ENCODE results near the gene SLC12A5. TPM values are rescaled to one million over a fixed set of nuclear protein-coding genes. Genes with fewer than 3 reads are reported as not detected.
A peak's percentile ranks its signal among the peaks of the same experiment; 100 is the strongest.

Gene SLC12A5
- total and polyA plus RNA-seq, 8 donors, result 0.93 to 6.2 (median 3.4) TPM; not detected in 4

DNA sequence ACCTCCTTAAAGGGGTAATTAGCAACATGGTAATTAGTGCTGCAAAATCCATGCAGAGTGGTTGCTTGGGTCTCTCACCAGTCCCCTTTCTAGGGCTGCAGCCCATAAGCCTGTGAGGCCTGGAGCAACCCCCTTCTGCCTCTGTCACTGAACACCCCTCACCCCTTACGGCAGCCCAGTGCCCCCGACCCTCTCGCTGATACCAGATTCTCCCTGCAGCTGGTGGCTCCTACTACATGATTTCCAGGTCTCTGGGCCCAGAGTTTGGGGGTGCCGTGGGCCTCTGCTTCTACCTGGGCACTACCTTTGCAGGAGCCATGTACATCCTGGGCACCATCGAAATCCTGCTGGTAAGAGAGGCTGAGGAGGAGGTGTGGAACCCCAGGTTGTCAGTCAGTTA lies 8.0 kb downstream of the SLC12A5 start:
- Histone ChIP-seq H3K27me3 (peaks cover under 1 to 80% (median 41%) of the 10 kb centered on the region in 3 donors), H3K36me3 (no peaks in the 10 kb centered on the region), H3K9me3 (no peaks in the 10 kb centered on the region), H3K4me3 (no peak overlapping the region), H3K4me1 (peaks cover 0 to 4% (median 3%) of the 10 kb centered on the region in 4 donors), H3K27ac (no peak overlapping the region)
- TF ChIP-seq POLR2AphosphoS5 (IDR thresholded peaks at IDR 0.05) (no peak), EP300 (IDR thresholded peaks at IDR 0.05) (no peak), POLR2A (IDR thresholded peaks at IDR 0.05) (no peak)
- TF ChIP-seq, protein P1, sequence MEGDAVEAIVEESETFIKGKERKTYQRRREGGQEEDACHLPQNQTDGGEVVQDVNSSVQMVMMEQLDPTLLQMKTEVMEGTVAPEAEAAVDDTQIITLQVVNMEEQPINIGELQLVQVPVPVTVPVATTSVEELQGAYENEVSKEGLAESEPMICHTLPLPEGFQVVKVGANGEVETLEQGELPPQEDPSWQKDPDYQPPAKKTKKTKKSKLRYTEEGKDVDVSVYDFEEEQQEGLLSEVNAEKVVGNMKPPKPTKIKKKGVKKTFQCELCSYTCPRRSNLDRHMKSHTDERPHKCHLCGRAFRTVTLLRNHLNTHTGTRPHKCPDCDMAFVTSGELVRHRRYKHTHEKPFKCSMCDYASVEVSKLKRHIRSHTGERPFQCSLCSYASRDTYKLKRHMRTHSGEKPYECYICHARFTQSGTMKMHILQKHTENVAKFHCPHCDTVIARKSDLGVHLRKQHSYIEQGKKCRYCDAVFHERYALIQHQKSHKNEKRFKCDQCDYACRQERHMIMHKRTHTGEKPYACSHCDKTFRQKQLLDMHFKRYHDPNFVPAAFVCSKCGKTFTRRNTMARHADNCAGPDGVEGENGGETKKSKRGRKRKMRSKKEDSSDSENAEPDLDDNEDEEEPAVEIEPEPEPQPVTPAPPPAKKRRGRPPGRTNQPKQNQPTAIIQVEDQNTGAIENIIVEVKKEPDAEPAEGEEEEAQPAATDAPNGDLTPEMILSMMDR (IDR thresholded peaks at IDR 0.05), result no peak
- intact Hi-C loops (cut with DNase I; ENCODE audit: low total_unique reads), result no loop called here
- DNase-seq, result no peak
- 53 to 80% (median 66%) methylated on average over 1 to 5 of the region's 5 CpGs for WGBS, 5 donors

DNA sequence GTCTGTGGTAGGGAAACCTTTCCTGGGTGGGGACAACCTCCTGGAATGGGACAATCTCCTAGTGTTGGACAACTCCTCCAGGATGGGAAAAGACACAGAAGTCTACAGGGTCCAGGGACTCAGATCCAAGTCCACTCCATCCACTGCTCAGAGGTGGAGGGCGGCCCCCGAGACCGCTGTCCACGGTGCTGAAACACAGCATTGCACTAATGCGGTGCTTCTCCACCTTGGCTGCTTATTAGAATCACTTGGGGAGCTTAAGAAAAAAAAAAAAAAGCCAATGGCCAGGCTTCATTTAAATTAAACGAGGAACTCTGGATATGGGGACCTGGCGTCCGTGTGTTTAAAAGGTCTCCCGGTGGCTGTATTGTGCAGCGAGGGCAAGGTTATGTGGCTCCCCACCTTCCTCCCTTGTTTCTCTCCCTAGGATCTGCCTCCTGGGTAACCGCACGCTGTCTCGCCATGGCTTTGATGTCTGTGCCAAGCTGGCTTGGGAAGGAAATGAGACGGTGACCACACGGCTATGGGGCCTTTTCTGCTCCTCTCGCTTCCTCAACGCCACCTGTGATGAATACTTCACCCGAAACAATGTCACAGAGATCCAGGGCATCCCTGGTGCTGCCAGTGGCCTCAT lies 12.0 kb downstream of the SLC12A5 start:
- no peak for TF ChIP-seq POLR2A (IDR thresholded peaks at IDR 0.05)
- TF ChIP-seq, protein P1 (IDR thresholded peaks at IDR 0.05), result no peak
- TF ChIP-seq POLR2AphosphoS5 (IDR thresholded peaks at IDR 0.05), result no peak
- no peak for TF ChIP-seq EP300 (IDR thresholded peaks at IDR 0.05)
- intact Hi-C loops (cut with DNase I; ENCODE audit: low total_unique reads), result no loop called here
- WGBS, 5 donors, result 28 to 34% (median 30%) methylated on average over 18 of the region's 18 CpGs
- Histone ChIP-seq H3K9me3 (no peaks in the 10 kb centered on the region), H3K36me3 (no peaks in the 10 kb centered on the region), H3K4me3 (no peak overlapping the region), H3K27ac (no peak overlapping the region), H3K27me3 (peaks cover 0 to 79% (median 17%) of the 10 kb centered on the region in 3 donors), H3K4me1 (no peaks in the 10 kb centered on the region)
- peak; percentile 29 to 75 for DNase-seq

DNA sequence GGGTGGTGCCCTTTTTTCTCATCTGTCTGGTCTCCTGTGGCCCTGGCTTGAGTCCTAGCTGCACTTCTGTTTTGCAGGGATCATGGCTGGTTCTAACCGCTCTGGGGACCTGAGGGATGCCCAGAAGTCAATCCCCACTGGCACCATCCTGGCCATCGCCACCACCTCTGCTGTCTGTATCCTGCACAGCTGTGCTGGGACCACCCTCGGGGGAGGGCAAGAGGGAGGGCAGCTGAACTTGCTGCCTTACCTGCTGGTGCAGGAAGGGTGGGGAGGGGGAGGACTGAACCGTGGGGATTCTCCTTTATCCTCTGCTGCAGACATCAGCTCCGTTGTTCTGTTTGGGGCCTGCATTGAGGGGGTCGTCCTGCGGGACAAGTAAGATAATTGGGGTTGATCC lies 14.5 kb downstream of the SLC12A5 start:
- H3K27ac ChIP-seq, result no peak overlapping the region
- no peaks in the 10 kb centered on the region for H3K36me3 ChIP-seq
- H3K27me3 ChIP-seq, result peaks cover 0 to 84% (median 23%) of the 10 kb centered on the region in 3 donors
- DNase-seq, result no peak
- no peak overlapping the region for H3K4me3 ChIP-seq
- intact Hi-C loops (cut with DNase I; ENCODE audit: low total_unique reads), result no loop called here
- no peaks in the 10 kb centered on the region for H3K4me1 ChIP-seq
- TF ChIP-seq POLR2A (IDR thresholded peaks at IDR 0.05) (no peak), POLR2AphosphoS5 (IDR thresholded peaks at IDR 0.05) (no peak), EP300 (IDR thresholded peaks at IDR 0.05) (no peak)
- TF ChIP-seq, protein P1 (IDR thresholded peaks at IDR 0.05), result no peak
- no peaks in the 10 kb centered on the region for H3K9me3 ChIP-seq
- WGBS, 5 donors, result 41 to 57% (median 50%) methylated on average over 7 of the region's 7 CpGs

DNA sequence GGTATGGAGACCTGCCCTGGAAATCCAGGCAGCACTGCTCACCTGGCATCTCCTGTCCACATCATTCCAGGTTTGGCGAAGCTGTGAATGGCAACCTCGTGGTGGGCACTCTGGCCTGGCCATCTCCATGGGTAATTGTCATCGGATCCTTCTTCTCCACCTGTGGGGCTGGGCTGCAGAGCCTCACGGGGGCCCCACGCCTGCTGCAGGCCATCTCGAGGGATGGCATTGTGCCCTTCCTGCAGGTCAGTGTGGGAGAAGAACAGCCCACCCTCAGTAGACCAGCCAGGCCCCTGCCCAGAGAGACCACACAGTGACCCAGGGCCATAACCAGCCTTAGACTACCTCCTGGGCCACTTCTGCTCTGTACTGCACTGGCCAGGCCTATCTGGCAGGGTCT lies 15.9 kb downstream of the SLC12A5 start:
- no peak for DNase-seq
- TF ChIP-seq POLR2A (IDR thresholded peaks at IDR 0.05) (no peak), EP300 (IDR thresholded peaks at IDR 0.05) (no peak), POLR2AphosphoS5 (IDR thresholded peaks at IDR 0.05) (no peak)
- TF ChIP-seq, protein P1 (IDR thresholded peaks at IDR 0.05), result no peak
- no peaks in the 10 kb centered on the region for H3K36me3 ChIP-seq
- H3K4me3 ChIP-seq, result no peak overlapping the region
- no peak overlapping the region for H3K27ac ChIP-seq
- intact Hi-C loops (cut with DNase I; ENCODE audit: low total_unique reads), result no loop called here
- H3K27me3 ChIP-seq, result peaks cover 0 to 93% (median 23%) of the 10 kb centered on the region in 3 donors
- H3K4me1 ChIP-seq, result no peaks in the 10 kb centered on the region
- no peaks in the 10 kb centered on the region for H3K9me3 ChIP-seq
- 38 to 72% (median 68%) methylated on average over 3 to 6 of the region's 6 CpGs for WGBS, 5 donors

Measured in stomach (tissue), 9 donors.